Activated T-cell treated with anti-CD3 and anti-CD28 coated beads, Interleukin-2, amount 50 U/mL, for 24 hours (primary cell): ENCODE data around the gene NDOR1.
"Not testable (repeated sequence)": the region's sequence is repeated elsewhere in the genome, so short reads cannot be mapped to it uniquely, and the experiment has no call there.

Source experiments
- DNase-seq: peaks from one replicate; pipeline ENCODE4 v3.0.0-alpha.2; 2020
- H3K27ac Mint-ChIP-seq: 2 replicates; pipeline ENCODE4 v1.8.0; 2020; ENCODE audit warnings: mild to moderate bottlenecking, mixed read lengths
- H3K27me3 Mint-ChIP-seq: 2 replicates; pipeline ENCODE4 v1.8.0; 2020; ENCODE audit warnings: mixed read lengths
- H3K36me3 Mint-ChIP-seq: 2 replicates; pipeline ENCODE4 v1.8.0; 2020; ENCODE audit warnings: low read depth, mixed read lengths
- H3K4me1 Mint-ChIP-seq: 2 replicates; pipeline ENCODE4 v1.8.0; 2020; ENCODE audit warnings: low read depth, mixed read lengths
- H3K4me3 Mint-ChIP-seq: 2 replicates; pipeline ENCODE4 v1.8.0; 2020; ENCODE audit warnings: mild to moderate bottlenecking, moderate library complexity, mixed read lengths
- H3K9me3 Mint-ChIP-seq: 2 replicates; pipeline ENCODE4 v1.8.0; 2020; ENCODE audit warnings: mixed read lengths

NDOR1 gene

DNA sequence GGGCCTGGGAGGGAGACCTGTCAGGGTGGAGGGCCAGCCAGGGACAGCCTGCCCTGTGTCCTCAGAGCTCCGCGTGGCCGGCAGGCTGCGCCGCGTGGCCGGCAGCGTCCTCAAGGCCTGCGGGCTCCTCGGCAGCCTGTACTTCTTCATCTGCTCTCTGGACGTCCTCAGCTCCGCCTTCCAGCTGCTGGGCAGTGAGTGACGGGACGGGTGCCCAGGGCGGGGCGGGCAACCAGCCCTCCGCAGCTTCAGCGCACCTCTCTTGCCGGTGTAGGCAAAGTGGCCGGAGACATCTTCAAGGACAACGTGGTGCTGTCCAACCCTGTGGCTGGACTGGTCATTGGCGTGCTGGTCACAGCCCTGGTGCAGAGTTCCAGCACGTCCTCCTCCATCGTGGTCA, 27.0 kb downstream of the NDOR1 start:
- no peak overlapping the region for H3K4me3 Mint-ChIP-seq
- H3K27me3 Mint-ChIP-seq = peaks cover 22% of the 10 kb centered on the region
- H3K36me3 Mint-ChIP-seq = no peaks in the 10 kb centered on the region
- DNase-seq = no peak
- no peaks in the 10 kb centered on the region for H3K9me3 Mint-ChIP-seq
- no peak overlapping the region for H3K27ac Mint-ChIP-seq
- peaks cover 9% of the 10 kb centered on the region for H3K4me1 Mint-ChIP-seq

DNA sequence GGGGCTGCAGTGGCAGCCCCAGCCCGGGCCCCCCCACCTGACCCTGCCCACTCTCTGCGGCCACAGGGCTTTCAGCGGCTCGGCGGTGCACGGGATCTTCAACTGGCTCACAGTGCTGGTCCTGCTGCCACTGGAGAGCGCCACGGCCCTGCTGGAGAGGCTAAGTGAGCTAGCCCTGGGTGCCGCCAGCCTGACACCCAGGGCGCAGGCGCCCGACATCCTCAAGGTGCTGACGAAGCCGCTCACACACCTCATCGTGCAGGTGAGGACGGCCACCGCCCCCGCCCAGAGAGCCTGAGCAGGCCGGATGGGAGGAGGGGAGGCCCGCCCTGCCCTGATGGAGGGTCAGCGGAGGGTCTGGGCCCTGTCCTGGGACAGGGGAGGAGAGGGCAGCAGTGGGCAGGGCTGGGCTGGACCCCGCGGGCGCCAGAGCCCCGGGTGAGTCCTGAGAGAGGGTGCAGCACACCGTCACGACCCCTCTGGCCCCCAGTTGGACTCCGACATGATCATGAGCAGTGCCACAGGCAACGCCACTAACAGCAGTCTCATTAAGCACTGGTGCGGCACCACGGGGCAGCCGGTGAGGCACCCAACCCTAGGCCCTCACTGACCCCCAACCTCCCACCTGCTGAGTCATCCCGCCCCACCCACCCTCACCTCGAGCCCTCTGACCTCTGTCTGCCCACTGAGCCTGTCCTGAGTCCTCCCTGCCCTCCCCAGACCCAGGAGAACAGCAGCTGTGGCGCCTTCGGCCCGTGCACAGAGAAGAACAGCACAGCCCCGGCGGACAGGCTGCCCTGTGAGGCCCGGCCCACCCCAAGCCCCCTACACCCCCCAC, 27.9 kb downstream of the NDOR1 start:
- H3K27me3 Mint-ChIP-seq = peaks cover 20% of the 10 kb centered on the region
- H3K27ac Mint-ChIP-seq = no peak overlapping the region
- H3K4me1 Mint-ChIP-seq = peaks cover 9% of the 10 kb centered on the region
- H3K36me3 Mint-ChIP-seq = no peaks in the 10 kb centered on the region
- DNase-seq = no peak
- H3K4me3 Mint-ChIP-seq = no peak overlapping the region
- H3K9me3 Mint-ChIP-seq = no peaks in the 10 kb centered on the region

GRCh38 chr9:137234055-137234697, 28.7 kb downstream of the NDOR1 start:
- DNase-seq = no peak
- peaks cover 6% of the 10 kb centered on the region for H3K36me3 Mint-ChIP-seq
- no peak overlapping the region for H3K4me3 Mint-ChIP-seq
- peaks cover 14% of the 10 kb centered on the region for H3K27me3 Mint-ChIP-seq
- no peak overlapping the region for H3K27ac Mint-ChIP-seq
- peaks cover 15% of the 10 kb centered on the region for H3K4me1 Mint-ChIP-seq
- H3K9me3 Mint-ChIP-seq = no peaks in the 10 kb centered on the region

- peaks cover 20% of the 10 kb centered on the region for H3K4me1 Mint-ChIP-seq
- no peaks in the 10 kb centered on the region for H3K9me3 Mint-ChIP-seq
- no peak for DNase-seq
- H3K27ac Mint-ChIP-seq = no peak overlapping the region
- H3K4me3 Mint-ChIP-seq = no peak overlapping the region
- H3K36me3 Mint-ChIP-seq = peaks cover 6% of the 10 kb centered on the region
- H3K27me3 Mint-ChIP-seq = peaks cover 9% of the 10 kb centered on the region
These were observed 29.4 kb downstream of the NDOR1 start for GRCh38 chr9:137234758-137235423.

- Mint-ChIP-seq H3K27me3 (peaks cover 9% of the 10 kb centered on the region), H3K36me3 (peaks cover 6% of the 10 kb centered on the region), H3K4me1 (peaks cover 20% of the 10 kb centered on the region), H3K27ac (no peak overlapping the region), H3K9me3 (no peaks in the 10 kb centered on the region), H3K4me3 (no peak overlapping the region)
- DNase-seq = no peak
These were observed 30.1 kb downstream of the NDOR1 start for GRCh38 chr9:137235424-137236237.

- Mint-ChIP-seq H3K36me3 (peaks cover 9% of the 10 kb centered on the region), H3K27me3 (peaks cover 12% of the 10 kb centered on the region), H3K9me3 (no peaks in the 10 kb centered on the region), H3K4me1 (peaks cover 22% of the 10 kb centered on the region), H3K27ac (peak overlapping the region; percentile 11), H3K4me3 (no peak overlapping the region)
- peak; percentile 95 for DNase-seq
These were observed 30.9 kb downstream of the NDOR1 start for GRCh38 chr9:137236238-137236935.

- Mint-ChIP-seq H3K4me1 (peaks cover 23% of the 10 kb centered on the region), H3K27ac (peak overlapping the region; percentile 11), H3K4me3 (no peak overlapping the region), H3K36me3 (peaks cover 12% of the 10 kb centered on the region), H3K9me3 (no peaks in the 10 kb centered on the region), H3K27me3 (peaks cover 9% of the 10 kb centered on the region)
- no peak for DNase-seq
These were observed 31.5 kb downstream of the NDOR1 start for GRCh38 chr9:137236936-137237421.

DNA sequence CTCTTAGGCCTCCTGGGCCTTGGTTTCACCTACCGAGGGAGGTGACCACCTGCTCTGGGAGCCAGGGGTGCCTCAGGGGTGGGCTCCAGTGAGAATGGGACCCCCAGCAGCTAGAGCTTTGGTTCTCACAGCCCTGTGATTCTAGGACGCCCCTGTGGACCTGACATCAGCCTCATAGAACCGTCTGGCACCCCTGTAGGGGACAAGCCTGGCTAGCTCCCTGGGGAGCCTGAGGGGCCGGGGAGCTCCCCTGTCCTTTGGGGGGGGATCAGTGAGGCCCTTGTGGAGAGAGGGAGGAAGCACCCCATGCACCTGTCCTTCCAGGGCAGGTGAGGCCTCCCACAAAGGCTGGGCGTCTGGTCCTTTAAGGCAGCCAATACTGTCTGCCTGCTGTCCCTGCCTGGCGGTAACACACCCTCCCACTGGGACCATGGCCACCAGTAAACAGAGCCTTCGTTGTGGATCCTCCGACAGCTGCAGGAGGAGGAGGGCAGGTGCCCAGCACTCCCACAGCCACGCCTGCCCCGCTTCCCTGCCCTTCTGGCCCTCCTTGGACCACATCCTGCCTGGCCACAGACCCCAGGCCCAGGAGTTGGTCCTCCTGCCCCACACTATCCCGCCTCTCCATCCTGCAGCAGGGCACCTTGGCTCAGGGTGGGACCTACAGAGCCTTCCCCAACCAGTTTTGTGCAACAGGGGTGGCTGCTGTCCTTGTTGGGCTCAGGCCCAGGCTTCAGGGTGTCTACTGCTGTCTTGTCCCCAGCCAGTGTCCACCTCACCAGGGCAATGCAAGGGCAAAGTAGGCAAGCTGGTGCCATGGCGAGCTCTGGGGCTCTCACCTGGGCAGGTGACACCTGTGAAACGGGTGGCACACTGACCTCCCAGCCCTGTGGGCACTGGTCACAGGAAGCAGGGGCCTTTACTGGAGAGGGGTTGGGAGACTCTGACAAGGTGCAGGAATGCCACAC, 32.5 kb downstream of the NDOR1 start:
- DNase-seq = no peak
- no peak overlapping the region for H3K27ac Mint-ChIP-seq
- peak overlapping the region; percentile 86 for H3K4me3 Mint-ChIP-seq
- H3K9me3 Mint-ChIP-seq = no peaks in the 10 kb centered on the region
- H3K36me3 Mint-ChIP-seq = peaks cover 23% of the 10 kb centered on the region
- H3K4me1 Mint-ChIP-seq = peaks cover 34% of the 10 kb centered on the region
- H3K27me3 Mint-ChIP-seq = peaks cover 9% of the 10 kb centered on the region

GRCh38 chr9:137239541-137240200, 34.2 kb downstream of the NDOR1 start:
- not testable (repeated sequence) for DNase-seq, H3K9me3 Mint-ChIP-seq, H3K27me3 Mint-ChIP-seq
- H3K27ac Mint-ChIP-seq = peak overlapping the region; percentile 77
- peaks cover 36% of the 10 kb centered on the region for H3K36me3 Mint-ChIP-seq
- peak overlapping the region; percentile 86 for H3K4me3 Mint-ChIP-seq
- H3K4me1 Mint-ChIP-seq = peaks cover 41% of the 10 kb centered on the region

DNA sequence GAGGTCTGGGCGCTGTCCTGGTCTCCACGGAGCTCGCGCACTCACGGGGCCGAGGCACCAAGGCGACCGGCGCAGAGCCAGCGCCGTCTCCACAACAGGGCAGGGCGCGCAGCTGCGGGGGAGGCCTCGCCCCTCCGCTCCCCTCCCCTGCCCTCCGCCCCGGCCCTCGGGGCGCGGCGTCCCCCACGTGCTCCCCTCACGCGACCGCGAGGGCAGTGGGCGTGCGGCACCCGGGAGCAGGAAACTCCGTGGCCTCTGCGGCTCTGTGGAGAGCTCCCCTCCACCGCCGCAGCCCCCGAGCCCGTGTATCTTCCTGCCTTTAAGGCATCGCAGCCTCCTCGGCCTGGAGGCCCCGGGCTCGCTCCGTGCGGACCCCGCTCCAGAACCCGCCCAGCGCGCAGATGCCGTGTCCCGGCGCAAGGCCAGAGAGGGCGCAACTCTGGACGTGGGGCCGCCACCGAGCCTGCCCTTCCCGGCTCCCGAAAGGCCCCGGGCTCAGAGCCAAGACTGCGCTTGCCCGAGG, 34.9 kb downstream of the NDOR1 start:
- no peaks in the 10 kb centered on the region for H3K9me3 Mint-ChIP-seq
- H3K36me3 Mint-ChIP-seq = peaks cover 36% of the 10 kb centered on the region
- peak overlapping the region; percentile 77 for H3K27ac Mint-ChIP-seq
- H3K4me3 Mint-ChIP-seq = peak overlapping the region; percentile 86
- H3K27me3 Mint-ChIP-seq = peaks cover 2% of the 10 kb centered on the region
- peaks cover 41% of the 10 kb centered on the region for H3K4me1 Mint-ChIP-seq
- no peak for DNase-seq

DNA sequence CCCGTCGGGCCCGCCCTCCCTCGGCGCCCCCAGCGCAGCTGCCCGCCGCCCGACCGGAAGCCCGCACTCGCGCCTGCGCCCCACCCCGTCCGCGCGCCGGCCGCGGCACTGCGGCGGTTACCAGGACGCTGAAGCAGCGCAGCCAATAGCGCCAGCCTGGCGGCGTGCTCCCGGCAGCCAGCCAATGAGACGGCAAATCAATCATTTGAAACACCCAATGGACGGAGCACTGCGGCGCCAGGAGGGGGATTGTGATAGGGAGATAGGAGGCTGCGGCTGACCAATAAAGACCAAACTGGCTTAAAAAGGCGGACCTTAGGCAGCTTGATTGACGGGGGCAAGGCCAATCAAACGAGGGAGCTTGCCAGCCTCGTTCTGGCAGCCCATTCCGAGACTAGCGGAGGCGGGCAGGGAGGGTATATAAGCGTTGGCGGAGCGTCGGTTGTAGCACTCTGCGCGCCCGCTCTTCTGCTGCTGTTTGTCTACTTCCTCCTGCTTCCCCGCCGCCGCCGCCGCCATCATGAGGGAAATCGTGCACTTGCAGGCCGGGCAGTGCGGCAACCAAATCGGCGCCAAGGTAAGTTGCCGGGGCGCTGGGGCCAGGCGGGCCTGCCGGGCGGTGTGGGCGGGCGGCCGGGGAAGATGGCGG, 35.5 kb downstream of the NDOR1 start, which contains the start of gene TUBB4B:
TSS of gene TUBB4B (plus strand) at position 447 of the 649 bp plus-strand sequence. CDS start at position 521, 74 bp downstream.
- H3K27me3 Mint-ChIP-seq = peaks cover 2% of the 10 kb centered on the region
- peak within 1 kb of the TSS; percentile 98 for H3K27ac Mint-ChIP-seq
- H3K9me3 Mint-ChIP-seq = no peaks in the 10 kb centered on the region
- peaks cover 36% of the 10 kb centered on the region for H3K36me3 Mint-ChIP-seq
- DNase-seq = peak; percentile 95
- H3K4me1 Mint-ChIP-seq = peaks cover 41% of the 10 kb centered on the region
- peak within 1 kb of the TSS; percentile 86 for H3K4me3 Mint-ChIP-seq
